Right lobe of liver (tissue), 6 donors: Measurements from ENCODE around the gene FOXA1. TPM values are rescaled to one million over a fixed set of nuclear protein-coding genes. Genes with fewer than 3 reads are reported as not detected.

Experiments
- ATAC-seq, 4 donors: fragments of 200-7000 bp; cut with Tn5 transposase; one replicate each; pipeline ENCODE4 v1.9.1; 2020; ENCODE audit warnings: mild to moderate bottlenecking in 4 of 4, moderate library complexity in 4 of 4
- DNase-seq, 3 donors: peaks; one replicate each; pipeline ENCODE4 v3.0.0-alpha.2; 2020
- H3K27ac ChIP-seq, 3 donors: fragments of 200-600 bp; one replicate each; pipeline ENCODE4 v1.8.0; 2022
- H3K27me3 ChIP-seq, 2 donors: fragments of 200-600 bp; one replicate each; pipeline ENCODE4 v1.8.0; 2022
- H3K36me3 ChIP-seq, 4 donors: fragments of 200-600 bp; sonication (generic) in 1 of 4; one replicate each; pipeline versions ENCODE4 v1.5.1 to v1.8.0; 2017 to 2022; ENCODE audit warnings: control low read depth in 1 of 4
- H3K4me1 ChIP-seq, 4 donors: fragments of 200-600 bp; sonication (generic) in 1 of 4; one replicate each; pipeline versions ENCODE4 v1.5.1 to v1.8.0; 2017 to 2022; ENCODE audit warnings: control low read depth in 1 of 4
- H3K4me3 ChIP-seq, 3 donors: fragments of 200-600 bp; one replicate each; pipeline ENCODE4 v1.8.0; 2022
- H3K9me3 ChIP-seq, 4 donors: fragments of 200-600 bp; sonication (generic) in 1 of 4; one replicate each; pipeline versions ENCODE4 v1.5.1 to v1.8.0; 2017 to 2022; ENCODE audit warnings: control low read depth in 1 of 4
- POLR2A ChIP-seq: fragments of 450-650 bp; IDR thresholded peaks from one replicate; pipeline ENCODE4 v1.6.1; 2017; ENCODE audit warnings: antibody characterized with exemption, mild to moderate bottlenecking
- WGBS: methylation state at CpG from one replicate; pipeline ENCODE4 v1.1.6; 2018; ENCODE audit warnings: low coverage, low lambda C conversion rate; ENCODE audit not compliant: insufficient coverage; ENCODE audit errors: missing lambda C conversion rate; 5-methylcytosine and 5-hydroxymethylcytosine counted together
- intact Hi-C, 2 donors: fragments of 100-400 bp; cut with DNase I; formaldehyde crosslinking; loops; one replicate each; pipeline versions ENCODE4 v1.11.2 to v1.14.1; 2022
- total RNA-seq, 6 experiments: library from RNA; depleted of rRNA in 2 of 6; stranded (reverse); fragments of >200 nt in 2 of 6; fragmentation: NEBNext Ultra II Directional in 3 of 6; extraction: Animal tissue kit (Norgen Biotek cat#: 25700) in 3 of 6; gene quantifications; one replicate each; pipeline versions ENCODE4 v1.1.0 to v1.2.4, GENCODE V29; 2016 to 2023
- TF ChIP-seq, protein P1 (sequence below), 4 donors: fragments of 200-600 bp in 3 of 4; fragments of 450-650 bp in 1 of 4; IDR thresholded peaks; one replicate each; pipeline versions ENCODE4 v1.5.1 to v1.8.0; 2016 to 2022; ENCODE audit warnings: antibody characterized with exemption in 4 of 4, mild to moderate bottlenecking in 2 of 4
- donor health status: DM: no; HTN: yes; CAD: no.
- donor health status: DM: no; HTN: no; CAD: no.
- donor health status: DM: no; HTN: no; CAD: no.
- donor health status: DM: no; HTN: yes; CAD: no.
- donor health status: DM: no; HTN: yes; CAD: no.

The FOXA1 gene
- total RNA-seq, 6 experiments from 2014 or later, result 29.8 to 35.5 (median 32.5) TPM

DNA sequence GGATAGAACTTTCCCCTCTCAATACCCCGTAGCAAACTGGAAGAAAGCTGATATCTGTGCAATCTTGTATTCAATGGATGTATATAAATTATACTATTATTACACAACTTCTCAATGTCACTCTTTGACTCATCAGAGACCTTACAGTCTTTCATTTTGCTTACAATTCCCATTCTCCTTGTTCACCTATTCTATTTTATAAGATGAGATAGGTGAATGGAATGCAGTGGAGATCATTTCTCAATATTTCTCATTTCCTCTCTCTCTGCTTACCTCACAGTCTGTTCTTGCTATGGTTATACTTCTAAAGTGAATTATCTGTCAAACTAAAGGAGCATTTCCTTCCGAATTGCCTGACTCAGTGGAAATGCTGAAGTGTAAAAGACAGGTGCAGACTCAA is 14.9 kb downstream of the FOXA1 start:
- Histone ChIP-seq H3K27ac (no peak overlapping the region), H3K36me3 (no peaks in the 10 kb centered on the region), H3K4me1 (peaks cover 0 to 4% (median 0%) of the 10 kb centered on the region in 4 donors), H3K9me3 (no peaks in the 10 kb centered on the region), H3K27me3 (no peaks in the 10 kb centered on the region), H3K4me3 (no peak overlapping the region)
- TF ChIP-seq, protein P1, sequence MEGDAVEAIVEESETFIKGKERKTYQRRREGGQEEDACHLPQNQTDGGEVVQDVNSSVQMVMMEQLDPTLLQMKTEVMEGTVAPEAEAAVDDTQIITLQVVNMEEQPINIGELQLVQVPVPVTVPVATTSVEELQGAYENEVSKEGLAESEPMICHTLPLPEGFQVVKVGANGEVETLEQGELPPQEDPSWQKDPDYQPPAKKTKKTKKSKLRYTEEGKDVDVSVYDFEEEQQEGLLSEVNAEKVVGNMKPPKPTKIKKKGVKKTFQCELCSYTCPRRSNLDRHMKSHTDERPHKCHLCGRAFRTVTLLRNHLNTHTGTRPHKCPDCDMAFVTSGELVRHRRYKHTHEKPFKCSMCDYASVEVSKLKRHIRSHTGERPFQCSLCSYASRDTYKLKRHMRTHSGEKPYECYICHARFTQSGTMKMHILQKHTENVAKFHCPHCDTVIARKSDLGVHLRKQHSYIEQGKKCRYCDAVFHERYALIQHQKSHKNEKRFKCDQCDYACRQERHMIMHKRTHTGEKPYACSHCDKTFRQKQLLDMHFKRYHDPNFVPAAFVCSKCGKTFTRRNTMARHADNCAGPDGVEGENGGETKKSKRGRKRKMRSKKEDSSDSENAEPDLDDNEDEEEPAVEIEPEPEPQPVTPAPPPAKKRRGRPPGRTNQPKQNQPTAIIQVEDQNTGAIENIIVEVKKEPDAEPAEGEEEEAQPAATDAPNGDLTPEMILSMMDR (IDR thresholded peaks at IDR 0.05), result no peak
- TF ChIP-seq POLR2A, result no peak
- intact Hi-C loops, result no loop called here
- DNase-seq (no peak), ATAC-seq (no peak)
- 87% methylated on average over 2 of the region's 2 CpGs for WGBS

DNA sequence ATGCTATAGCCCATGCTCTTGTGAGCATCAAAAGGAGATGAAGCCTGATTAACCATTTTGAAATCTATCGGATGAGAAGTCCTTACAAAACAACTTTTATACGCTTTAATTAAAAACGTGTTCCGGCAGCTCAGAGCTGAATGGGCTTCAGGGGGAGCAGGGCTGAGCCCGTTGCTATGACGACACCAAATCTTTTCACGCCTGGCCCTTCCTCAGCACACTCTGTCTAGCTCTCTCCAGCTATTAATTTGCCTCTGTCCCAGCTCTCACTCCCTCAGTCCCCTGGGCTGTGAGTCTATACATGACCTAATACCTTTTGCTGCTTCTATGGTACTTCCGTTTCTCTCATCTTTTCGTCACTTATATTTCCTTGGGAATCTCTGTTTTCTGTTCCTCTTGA is 15.8 kb downstream of the FOXA1 start:
- no peak for TF ChIP-seq POLR2A
- TF ChIP-seq, protein P1 (IDR thresholded peaks at IDR 0.05), result no peak
- no peak overlapping the region for H3K27ac ChIP-seq
- ATAC-seq (no peak), DNase-seq (no peak)
- H3K27me3 ChIP-seq, result no peaks in the 10 kb centered on the region
- WGBS, result 47% methylated on average over 5 of the region's 9 CpGs
- intact Hi-C loops, result no loop called here
- H3K36me3 ChIP-seq, result no peaks in the 10 kb centered on the region
- H3K9me3 ChIP-seq, result no peaks in the 10 kb centered on the region
- peaks cover 0 to 4% (median 0%) of the 10 kb centered on the region in 4 donors for H3K4me1 ChIP-seq
- no peak overlapping the region for H3K4me3 ChIP-seq

DNA sequence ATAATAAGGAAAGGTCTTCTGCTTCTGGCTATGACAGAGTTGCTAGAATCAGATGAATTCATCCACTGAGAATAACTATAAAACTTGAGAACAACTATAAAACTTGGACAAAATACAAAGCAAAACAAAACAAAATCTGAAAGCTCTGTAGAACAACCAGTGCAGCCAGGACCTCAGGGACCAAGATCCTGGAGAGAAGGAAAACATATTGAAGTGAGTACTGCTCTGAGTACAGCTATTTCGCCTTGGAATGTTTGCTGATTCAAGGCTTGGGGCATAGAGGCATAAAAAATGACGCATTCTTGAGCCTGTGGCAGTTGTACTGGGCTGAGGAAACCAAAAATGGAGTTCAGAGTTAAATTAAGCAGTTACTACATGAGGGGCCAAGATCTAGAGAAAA is 21.7 kb downstream of the FOXA1 start:
- no peak overlapping the region for H3K4me3 ChIP-seq
- H3K36me3 ChIP-seq, result no peaks in the 10 kb centered on the region
- H3K9me3 ChIP-seq, result no peaks in the 10 kb centered on the region
- ATAC-seq, result no peak
- DNase-seq, result no peak
- no peak overlapping the region for H3K27ac ChIP-seq
- intact Hi-C loops, result no loop called here
- no peaks in the 10 kb centered on the region for H3K27me3 ChIP-seq
- WGBS, result 95% methylated on average over 2 of the region's 2 CpGs
- no peaks in the 10 kb centered on the region for H3K4me1 ChIP-seq
- TF ChIP-seq POLR2A, result no peak
- TF ChIP-seq, protein P1 (IDR thresholded peaks at IDR 0.05), result no peak

DNA sequence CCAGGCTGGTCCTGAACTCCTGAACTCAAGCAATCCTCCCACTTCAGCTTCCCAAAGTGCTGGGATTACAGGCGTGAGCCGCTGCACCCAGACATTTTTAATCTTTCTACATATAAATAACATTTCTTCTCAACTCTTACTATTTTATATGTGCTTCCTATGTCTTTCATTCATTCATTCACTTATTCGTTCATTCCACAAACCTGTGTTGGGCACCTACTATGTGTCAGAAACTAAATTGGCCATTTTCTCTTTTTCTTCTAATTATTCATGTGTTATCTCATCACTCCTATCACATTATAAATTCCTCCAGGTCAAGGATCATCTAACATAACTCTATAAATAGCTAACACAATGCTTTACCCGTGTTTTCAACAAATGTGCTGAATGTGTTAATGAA is 23.7 kb downstream of the FOXA1 start:
- TF ChIP-seq, protein P1 (IDR thresholded peaks at IDR 0.05), result no peak
- TF ChIP-seq POLR2A, result no peak
- no peak overlapping the region for H3K27ac ChIP-seq
- H3K36me3 ChIP-seq, result no peaks in the 10 kb centered on the region
- no peaks in the 10 kb centered on the region for H3K9me3 ChIP-seq
- no peaks in the 10 kb centered on the region for H3K27me3 ChIP-seq
- no peak overlapping the region for H3K4me3 ChIP-seq
- H3K4me1 ChIP-seq, result peaks cover 0 to 9% (median 3%) of the 10 kb centered on the region in 4 donors
- ATAC-seq, result no peak
- intact Hi-C loops, result no loop called here
- no peak for DNase-seq
- WGBS, result 86% methylated on average over 4 of the region's 4 CpGs

DNA sequence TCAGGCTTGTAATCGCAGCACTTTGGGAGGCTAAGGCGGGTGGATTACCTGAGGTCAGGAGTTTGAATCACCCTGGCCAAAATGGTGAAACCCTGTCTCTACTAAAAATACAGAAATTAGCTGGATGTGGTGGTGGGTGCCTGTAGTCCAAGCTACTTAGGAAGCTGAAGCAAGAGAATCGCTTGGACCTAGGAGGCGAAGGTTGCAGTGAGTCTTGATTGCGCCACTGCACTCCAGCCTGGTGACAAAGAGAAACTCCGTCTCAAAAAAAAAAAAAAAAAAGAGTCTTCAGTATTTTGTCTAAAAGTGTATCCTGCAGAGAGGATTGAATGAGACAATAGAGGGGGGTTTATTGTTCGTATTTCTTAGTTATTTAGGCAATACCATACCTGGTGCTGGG is 25.3 kb downstream of the FOXA1 start:
- DNase-seq (no peak), ATAC-seq (no peak)
- no peak overlapping the region for H3K4me3 ChIP-seq
- WGBS, result 80% methylated on average over 7 of the region's 7 CpGs
- no peaks in the 10 kb centered on the region for H3K36me3 ChIP-seq
- H3K9me3 ChIP-seq, result no peaks in the 10 kb centered on the region
- peaks cover 0 to 18% (median 3%) of the 10 kb centered on the region in 4 donors for H3K4me1 ChIP-seq
- no peak overlapping the region for H3K27ac ChIP-seq
- H3K27me3 ChIP-seq, result no peaks in the 10 kb centered on the region
- intact Hi-C loops, result no loop called here
- TF ChIP-seq, protein P1 (IDR thresholded peaks at IDR 0.05), result no peak
- TF ChIP-seq POLR2A, result no peak
